Measurements from ENCODE around the gene YES1. TPM values are rescaled to one million over a fixed set of nuclear protein-coding genes. Genes with fewer than 3 reads are reported as not detected.

YES1 gene
- total RNA-seq, 2 experiments from 2014 or later, result 11.2 to 12.0 TPM

DNA sequence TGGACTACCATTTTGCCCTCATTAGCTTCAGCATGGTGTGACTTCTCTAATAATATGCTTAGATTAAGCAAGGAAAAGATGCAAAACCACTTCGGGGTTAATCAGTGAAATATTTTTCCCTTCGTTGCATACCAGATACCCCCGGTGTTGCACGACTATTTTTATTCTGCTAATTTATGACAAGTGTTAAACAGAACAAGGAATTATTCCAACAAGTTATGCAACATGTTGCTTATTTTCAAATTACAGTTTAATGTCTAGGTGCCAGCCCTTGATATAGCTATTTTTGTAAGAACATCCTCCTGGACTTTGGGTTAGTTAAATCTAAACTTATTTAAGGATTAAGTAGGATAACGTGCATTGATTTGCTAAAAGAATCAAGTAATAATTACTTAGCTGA lies 138.3 kb downstream of the YES1 start:
- H3K27ac Mint-ChIP-seq, result no peak overlapping the region
- H3K27me3 Mint-ChIP-seq, result no peaks in the 10 kb centered on the region
- no peaks in the 10 kb centered on the region for H3K9me3 Mint-ChIP-seq
- CTCF ChIA-PET, result interaction anchor here (1.1 to 1.6 kb wide), 2 partner anchors 39 to 49 kb away, joined by 3 to 7 read pairs; partner anchors contain the start of gene ENOSF1
- no peak overlapping the region for H3K4me3 Mint-ChIP-seq
- peaks cover 75% of the 10 kb centered on the region for H3K36me3 Mint-ChIP-seq (ENCODE audit: low read depth)
- POLR2A ChIA-PET, result interaction anchor here (1.1 to 11.9 kb wide), 5 partner anchors 8 to 49 kb away, joined by 3 to 144 read pairs (median 4); partner anchors contain the start of genes ENOSF1 and TYMS
- peaks cover 12% of the 10 kb centered on the region for H3K4me1 Mint-ChIP-seq
- DNase-seq, result no peak

DNA sequence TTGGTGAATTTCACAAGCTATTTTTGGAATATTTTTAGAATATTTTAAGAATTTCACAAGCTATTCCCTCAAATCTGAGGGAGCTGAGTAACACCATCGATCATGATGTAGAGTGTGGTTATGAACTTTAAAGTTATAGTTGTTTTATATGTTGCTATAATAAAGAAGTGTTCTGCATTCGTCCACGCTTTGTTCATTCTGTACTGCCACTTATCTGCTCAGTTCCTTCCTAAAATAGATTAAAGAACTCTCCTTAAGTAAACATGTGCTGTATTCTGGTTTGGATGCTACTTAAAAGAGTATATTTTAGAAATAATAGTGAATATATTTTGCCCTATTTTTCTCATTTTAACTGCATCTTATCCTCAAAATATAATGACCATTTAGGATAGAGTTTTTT lies 138.7 kb downstream of the YES1 start:
- ChIA-PET POLR2A (interaction anchor here (0.9 to 11.9 kb wide), 6 partner anchors 9 to 49 kb away, joined by 3 to 144 read pairs (median 4); partner anchors contain the start of genes ENOSF1 and TYMS), CTCF (interaction anchor here (1.1 to 1.6 kb wide), 3 partner anchors 39 to 153 kb away, joined by 3 to 7 read pairs (median 3); partner anchors contain the start of gene ENOSF1)
- Mint-ChIP-seq H3K27me3 (no peaks in the 10 kb centered on the region), H3K9me3 (no peaks in the 10 kb centered on the region), H3K36me3 (ENCODE audit: low read depth) (peaks cover 75% of the 10 kb centered on the region), H3K4me3 (no peak overlapping the region), H3K27ac (no peak overlapping the region), H3K4me1 (peaks cover 14% of the 10 kb centered on the region)
- no peak for DNase-seq

Other genes with a start within 250 kb of the YES1 start
- not detected for gene CETN1, start 231.9 kb downstream of the YES1 start, total RNA-seq
- not detected for gene CLUL1, start 215.3 kb downstream of the YES1 start, total RNA-seq
- 100 to 1,000 TPM; 279 to 288 TPM for gene TYMS, start 154.6 kb downstream of the YES1 start, total RNA-seq
- gene ENOSF1, start 99.6 kb downstream of the YES1 start, total RNA-seq, result 10 to 100 TPM; 65.3 to 67.1 TPM
- gene ADCYAP1, start 92.6 kb upstream of the YES1 start, total RNA-seq, result not detected

Measured in activated CD4-positive, alpha-beta memory T cell treated with anti-CD3 and anti-CD28 coated beads, Interleukin-2, amount 10 ng/mL, durations not matched to agents 7 days and 5 days (primary cell).